Measurements from ENCODE around the gene BDH1.

The BDH1 gene

GRCh38 chr3:197547306-197548011 is 8.3 kb downstream of the BDH1 start:
- no peak for DNase-seq

- DNase-seq, result no peak
These were observed 9.3 kb downstream of the BDH1 start for GRCh38 chr3:197546307-197547085.

- no peak for DNase-seq
These were observed 10.2 kb downstream of the BDH1 start for GRCh38 chr3:197545571-197545970.

GRCh38 chr3:197545101-197545500 is 10.7 kb downstream of the BDH1 start:
- no peak for DNase-seq

- DNase-seq, result no peak
These were observed 12.9 kb downstream of the BDH1 start for GRCh38 chr3:197542741-197543454.

- no peak for DNase-seq
These were observed 13.8 kb downstream of the BDH1 start for GRCh38 chr3:197541756-197542539.

GRCh38 chr3:197540961-197541377 is 14.8 kb downstream of the BDH1 start:
- no peak for DNase-seq

GRCh38 chr3:197539651-197540051 is 16.1 kb downstream of the BDH1 start:
- no peak for DNase-seq

- no peak for DNase-seq
These were observed 21.6 kb downstream of the BDH1 start for GRCh38 chr3:197533927-197534725.

- DNase-seq, result no peak
These were observed 22.4 kb downstream of the BDH1 start for GRCh38 chr3:197533396-197533795.

GRCh38 chr3:197532388-197532787 is 23.4 kb downstream of the BDH1 start:
- no peak for DNase-seq

- DNase-seq, result no peak
These were observed 27.6 kb downstream of the BDH1 start for GRCh38 chr3:197528190-197528589.

- DNase-seq, result no peak
These were observed 28.2 kb downstream of the BDH1 start for GRCh38 chr3:197527569-197527968.

GRCh38 chr3:197525706-197526105 is 30.1 kb downstream of the BDH1 start:
- DNase-seq, result no peak

GRCh38 chr3:197524128-197524527 is 31.6 kb downstream of the BDH1 start:
- no peak for DNase-seq

GRCh38 chr3:197523526-197523925 is 32.2 kb downstream of the BDH1 start:
- no peak for DNase-seq

- no peak for DNase-seq
These were observed 32.8 kb downstream of the BDH1 start for GRCh38 chr3:197522881-197523441.

GRCh38 chr3:197522183-197522715 is 33.5 kb downstream of the BDH1 start:
- DNase-seq, result no peak

- no peak for DNase-seq
These were observed 34.2 kb downstream of the BDH1 start for GRCh38 chr3:197521277-197522182.

All from stimulated activated CD8-positive, alpha-beta memory T cell treated with anti-CD3 and anti-CD28 coated beads, Interleukin-4, amount 100 ng/mL, for 48 hours (primary cell).